NCI-H2227 treated with DMSO at 0.1 percent for 48 hours (cell line): ENCODE results near the gene ZNF679.
"Not testable (repeated sequence)": the region's sequence is repeated elsewhere in the genome, so short reads cannot be mapped to it uniquely, and the experiment has no call there.

Experiments
- DNase-seq: peaks from one replicate; lab custom pipeline; 2025; lab: John Stamatoyannopoulos, UW

Gene ZNF679

GRCh38 chr7:64310426-64310825, 82.2 kb downstream of the ZNF679 start:
- DNase-seq: no peak

DNA sequence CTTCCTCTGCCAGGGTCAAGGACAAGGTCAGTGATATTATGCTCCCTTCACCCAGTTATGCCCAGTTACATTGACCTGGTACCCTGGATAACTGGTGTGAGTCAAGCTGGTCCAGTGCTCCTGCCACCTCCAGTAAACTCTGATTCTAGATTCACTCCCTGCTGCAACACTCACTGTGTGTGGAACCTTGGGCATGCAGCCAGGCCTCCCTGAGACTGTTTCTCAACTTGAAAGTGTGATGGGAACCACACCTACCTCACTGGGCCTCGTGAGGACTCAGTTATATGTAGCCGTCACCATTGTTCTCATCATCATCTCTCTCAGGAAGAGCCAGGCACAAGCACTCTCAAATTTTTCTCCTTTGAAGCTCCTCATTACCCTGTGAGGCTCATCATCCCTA, 84.6 kb downstream of the ZNF679 start:
- no peak for DNase-seq

DNA sequence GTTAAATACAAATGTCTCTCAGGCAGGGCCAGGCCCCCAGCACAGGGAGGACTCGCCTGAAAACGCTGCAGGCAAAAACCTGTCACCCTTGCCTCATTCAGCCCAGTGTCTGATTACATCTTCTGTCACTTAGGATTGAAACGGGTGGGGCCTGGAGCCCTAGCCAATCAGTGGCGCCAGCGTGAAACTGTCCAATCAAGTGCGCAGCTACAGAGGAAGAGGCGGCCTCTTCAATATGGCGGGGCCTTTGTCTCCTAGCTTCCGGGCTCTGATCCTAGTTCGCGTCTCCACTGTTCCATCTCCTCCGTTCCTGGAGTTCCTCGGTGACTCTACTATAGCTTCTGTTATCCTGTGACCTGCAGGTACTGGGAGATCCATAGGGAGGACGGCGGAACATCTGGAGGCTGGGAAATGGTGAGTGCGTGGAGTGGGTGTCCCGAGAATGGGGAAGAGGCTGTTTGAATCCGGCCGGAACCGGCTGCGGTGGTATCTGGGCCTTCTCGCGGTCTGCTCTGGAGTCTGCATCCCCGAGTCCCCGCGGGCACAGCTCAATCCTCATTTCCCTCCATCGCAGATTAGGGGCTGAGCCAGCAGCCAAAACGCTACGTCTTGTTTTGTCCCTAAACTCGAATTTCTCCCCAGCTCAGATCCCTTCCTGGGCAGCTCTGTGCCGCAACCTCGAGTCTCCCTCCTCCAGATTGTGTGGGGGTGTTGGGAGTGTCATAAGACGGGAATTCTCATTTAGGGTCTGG, 85.6 kb downstream of the ZNF679 start, which contains the start of gene ZNF736:
ZNF736 (plus strand) TSS at position 222 of the 752 bp plus-strand sequence; CDS start at position 412, 190 bp downstream.
- peak; percentile 94 for DNase-seq

DNA sequence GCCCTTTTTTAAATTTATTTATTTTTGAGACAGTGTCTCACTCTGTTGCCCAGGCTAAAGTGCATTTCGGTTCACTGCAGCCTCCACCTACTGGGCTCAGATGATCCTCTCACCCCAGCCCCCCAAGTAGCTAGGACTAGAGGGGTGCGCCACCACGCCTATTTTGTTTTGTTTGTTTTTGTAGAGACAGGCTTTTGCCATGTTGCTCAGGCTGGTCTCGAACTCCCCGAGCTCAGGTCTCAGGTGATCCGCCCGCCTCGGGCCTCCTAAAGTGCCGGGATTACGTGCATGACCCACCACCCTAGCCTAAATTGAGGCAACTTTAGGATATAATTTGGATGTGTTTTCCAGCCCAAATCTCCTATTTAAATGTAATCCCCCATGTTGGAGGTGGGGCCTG, 86.3 kb downstream of the ZNF679 start:
- DNase-seq: no peak

DNA sequence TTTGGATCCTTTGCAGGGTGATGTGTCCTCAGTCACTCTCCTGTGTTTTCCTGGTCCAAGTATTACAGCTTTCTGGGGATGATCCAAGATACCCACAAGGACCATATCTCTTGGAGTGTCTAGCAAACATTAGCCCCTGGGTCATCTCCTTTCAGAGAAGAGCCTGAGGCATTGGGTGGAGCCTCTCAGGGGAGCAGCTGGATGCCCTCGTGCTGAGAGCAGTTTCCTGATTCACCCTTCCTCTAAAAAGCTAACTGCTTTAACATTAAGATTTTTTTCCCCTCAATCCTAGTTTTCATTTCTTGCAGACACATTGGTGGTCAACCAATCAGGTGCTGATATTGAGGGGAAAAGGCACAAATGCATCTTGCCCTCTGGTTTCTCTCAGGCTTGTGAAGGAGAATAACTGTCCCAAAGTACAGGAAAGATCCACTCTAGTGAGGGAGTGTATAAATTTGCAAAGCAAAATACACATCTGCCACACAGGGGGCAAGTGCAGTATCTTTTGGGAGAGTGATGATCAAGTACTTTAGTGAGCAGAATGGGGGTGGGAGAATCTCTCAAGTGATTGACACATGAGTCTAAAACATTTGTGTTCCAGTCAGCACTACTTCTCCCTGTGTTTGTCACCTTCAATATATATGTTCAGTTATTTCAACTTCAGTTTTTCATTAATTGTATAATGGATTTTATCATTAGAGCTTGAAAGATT, 87.9 kb downstream of the ZNF679 start:
- DNase-seq: not testable (repeated sequence)
